H1 (cell line): ENCODE data around the gene DIPK1A. TPM values are rescaled to one million over a fixed set of nuclear protein-coding genes. Genes with fewer than 3 reads are reported as not detected.

Experiments used
- CTCF ChIA-PET: fragments of 300-600 bp; sonication (Branson Sonifier 250); formaldehyde crosslinking; loops from one replicate; lab custom pipeline; 2021; ENCODE audit not compliant: partially characterized antibody; lab: Charles Lee
- POLR2A ChIA-PET: fragments of 300-600 bp; sonication (Branson Sonifier 250); formaldehyde crosslinking; loops from one replicate; lab custom pipeline; 2021; ENCODE audit warnings: inconsistent platforms; ENCODE audit not compliant: partially characterized antibody; lab: Charles Lee
- DNase-seq, 2 experiments: peaks; one replicate each; pipeline versions ENCODE4 v3.0.0 to v3.0.0-alpha.2; 2010 to 2022; ENCODE audit warnings: low spot score in 2 of 2, low read depth in 1 of 2, mixed read lengths in 1 of 2
- FAIRE-seq: peaks from 2 replicates; lab custom pipeline; 2011; peaks lifted over from hg19 to GRCh38; lab: Jason Lieb, UNC
- H2AFZ ChIP-seq: 2 replicates; pipeline ENCODE4 v1.8.1; 2012; ENCODE audit warnings: low read length, inconsistent platforms
- H2AK5ac ChIP-seq: 2 replicates; pipeline ENCODE4 v1.6.1; 2013; ENCODE audit warnings: low read depth, low read length
- H2BK120ac ChIP-seq: replicated peaks from 2 replicates; pipeline ENCODE3; 2013; ENCODE audit warnings: low read depth, low read length, inconsistent platforms
- H2BK12ac ChIP-seq: 2 replicates; pipeline ENCODE4 v1.6.1; 2013; ENCODE audit warnings: low read depth, low read length
- H2BK15ac ChIP-seq: 2 replicates; pipeline ENCODE4 v1.6.1; 2013; ENCODE audit warnings: low read length
- H2BK20ac ChIP-seq: 2 replicates; pipeline ENCODE4 v1.6.1; 2013; ENCODE audit warnings: low read length
- H2BK5ac ChIP-seq: 2 replicates; pipeline ENCODE4 v1.6.1; 2013; ENCODE audit warnings: low read depth, low read length
- H3K14ac ChIP-seq: 2 replicates; pipeline ENCODE4 v1.6.1; 2013; ENCODE audit warnings: inconsistent platforms; ENCODE audit not compliant: insufficient read length
- H3K18ac ChIP-seq: 2 replicates; pipeline ENCODE4 v1.6.1; 2013; ENCODE audit warnings: low read length; ENCODE audit errors: extremely low read depth
- H3K23ac ChIP-seq: 2 replicates; pipeline ENCODE4 v1.6.1; 2013; ENCODE audit warnings: inconsistent platforms; ENCODE audit not compliant: insufficient read length
- H3K23me2 ChIP-seq: 2 replicates; pipeline ENCODE4 v1.6.1; 2013; ENCODE audit warnings: low read depth, low read length
- H3K27ac ChIP-seq: 2 replicates; pipeline ENCODE4 v1.6.1; 2011; ENCODE audit warnings: low read depth, low read length, inconsistent platforms
- H3K27me3 ChIP-seq, 4 experiments: replicated peaks in 1 of 4; 1 replicate in 1 of 4; 2 replicates in 3 of 4; pipeline versions ENCODE4 v1.6.1 to v1.8.1; 2011 to 2013; ENCODE audit warnings: low read length in 3 of 4, mild to moderate bottlenecking in 3 of 4, inconsistent platforms in 2 of 4, mixed read lengths in 2 of 4, moderate library complexity in 1 of 4; ENCODE audit not compliant: control insufficient read depth in 3 of 4, insufficient read depth in 3 of 4; ENCODE audit errors: extremely low read depth in 1 of 4
- H3K36me3 ChIP-seq, 4 experiments: 2 replicates each; pipeline versions ENCODE4 v1.6.1 to v1.8.1; 2011 to 2013; ENCODE audit warnings: mild to moderate bottlenecking in 4 of 4, low read length in 3 of 4, moderate library complexity in 2 of 4, control low read depth in 1 of 4, inconsistent platforms in 1 of 4; ENCODE audit not compliant: insufficient read depth in 4 of 4, control insufficient read depth in 2 of 4
- H3K4ac ChIP-seq: replicated peaks from 2 replicates; pipeline ENCODE3; 2013; ENCODE audit warnings: low read length, low read depth, mixed read lengths, inconsistent platforms; ENCODE audit not compliant: insufficient read length
- H3K4me1 ChIP-seq, 4 experiments: replicated peaks in 1 of 4; 1 replicate in 1 of 4; 2 replicates in 3 of 4; pipeline versions ENCODE4 v1.6.1 to v1.8.1; 2011 to 2013; ENCODE audit warnings: low read length in 3 of 4, inconsistent platforms in 2 of 4, mixed read lengths in 1 of 4; ENCODE audit not compliant: insufficient read depth in 4 of 4, control insufficient read depth in 3 of 4
- H3K4me2 ChIP-seq, 2 experiments: 2 replicates each; pipeline versions ENCODE4 v1.6.1 to v1.8.1; 2011 to 2013; ENCODE audit warnings: low read depth in 2 of 2, low read length in 2 of 2, control low read depth in 1 of 2, inconsistent platforms in 1 of 2, mild to moderate bottlenecking in 1 of 2; ENCODE audit not compliant: insufficient read depth in 1 of 2
- H3K4me3 ChIP-seq, 4 experiments: fragments of 200-600, 300-600 bp in 1 of 4; sonication (generic), shearing (Covaris generic), sonication (Bioruptor Twin) in 1 of 4; 2 replicates each; pipeline versions ENCODE4 v1.5.1 to v1.8.1; 2011 to 2016; ENCODE audit warnings: low read length in 4 of 4, low read depth in 3 of 4, control low read depth in 2 of 4, inconsistent platforms in 2 of 4, mild to moderate bottlenecking in 2 of 4, mixed read lengths in 1 of 4, moderate library complexity in 1 of 4; ENCODE audit not compliant: insufficient read depth in 2 of 4; ENCODE audit errors: extremely low read depth in 1 of 4
- H3K56ac ChIP-seq: replicated peaks from 2 replicates; pipeline ENCODE3; 2013; ENCODE audit warnings: low read depth, mild to moderate bottlenecking, mixed read lengths, low read length, inconsistent platforms; ENCODE audit not compliant: insufficient read length
- H3K79me1 ChIP-seq: 2 replicates; pipeline ENCODE4 v1.6.1; 2013; ENCODE audit warnings: low read depth, low read length, control low read depth
- H3K79me2 ChIP-seq, 2 experiments: 2 replicates each; pipeline versions ENCODE4 v1.6.1 to v1.8.1; 2012 to 2013; ENCODE audit warnings: low read length in 2 of 2, mild to moderate bottlenecking in 2 of 2, inconsistent platforms in 1 of 2; ENCODE audit not compliant: insufficient read depth in 2 of 2, control insufficient read depth in 1 of 2
- H3K9ac ChIP-seq, 4 experiments: replicated peaks in 1 of 4; 1 replicate in 1 of 4; 2 replicates in 3 of 4; pipeline versions ENCODE4 v1.6.1 to v1.8.1; 2011 to 2013; ENCODE audit warnings: low read depth in 3 of 4, low read length in 3 of 4, control low read depth in 2 of 4, mild to moderate bottlenecking in 2 of 4, moderate library complexity in 2 of 4, inconsistent platforms in 1 of 4; ENCODE audit errors: extremely low read depth in 1 of 4
- H3K9me3 ChIP-seq, 2 experiments: 2 replicates each; pipeline versions ENCODE4 v1.6.1 to v1.8.1; 2012 to 2013; ENCODE audit warnings: mild to moderate bottlenecking in 2 of 2, moderate library complexity in 2 of 2, control low read depth in 1 of 2, inconsistent platforms in 1 of 2, low read depth in 1 of 2, low read length in 1 of 2, mixed read lengths in 1 of 2; ENCODE audit not compliant: insufficient read depth in 2 of 2
- H4K20me1 ChIP-seq, 2 experiments: replicated peaks in 1 of 2; 2 replicates each; pipeline versions ENCODE3 to v1.8.1; 2011 to 2013; ENCODE audit warnings: inconsistent platforms in 2 of 2, low read length in 2 of 2, mild to moderate bottlenecking in 1 of 2; ENCODE audit not compliant: insufficient read depth in 2 of 2, control insufficient read depth in 1 of 2
- H4K5ac ChIP-seq: 2 replicates; pipeline ENCODE4 v1.6.1; 2013; ENCODE audit warnings: low read length, low read depth, mixed read lengths, inconsistent platforms; ENCODE audit not compliant: insufficient read length
- H4K8ac ChIP-seq: 2 replicates; pipeline ENCODE4 v1.8.0; 2013; ENCODE audit warnings: mild to moderate bottlenecking, moderate library complexity, low read length, inconsistent platforms; ENCODE audit not compliant: insufficient read depth; ENCODE audit errors: extremely low read depth
- H4K91ac ChIP-seq: replicated peaks from 2 replicates; pipeline ENCODE3; 2013; ENCODE audit warnings: low read length, mixed read lengths, inconsistent platforms; ENCODE audit not compliant: insufficient read length
- WGBS, 2 experiments: shearing (Covaris generic) in 1 of 2; methylation state at CpG; one replicate each; pipeline versions ENCODE4 v1.1.6 to v1.1.7; 2013 to 2015; ENCODE audit warnings: low lambda C conversion rate in 2 of 2, mixed read lengths in 2 of 2, inconsistent platforms in 1 of 2, low coverage in 1 of 2, missing lambda C conversion rate in 1 of 2; ENCODE audit not compliant: insufficient replicate concordance in 2 of 2, insufficient coverage in 1 of 2, insufficient read length in 1 of 2; ENCODE audit errors: extremely low coverage in 1 of 2, missing lambda C conversion rate in 1 of 2; 5-methylcytosine and 5-hydroxymethylcytosine counted together
- polyA plus RNA-seq, 7 experiments: library from polyadenylated mRNA; depleted of rRNA in 3 of 7; stranded (reverse) in 5 of 7; unstranded in 2 of 7; fragments of >200 nt in 5 of 7; fragments of 200-250 nt in 2 of 7; gene quantifications; 1 replicate in 5 of 7; 2 replicates in 1 of 7; 4 replicates in 1 of 7; pipeline versions ENCODE4 v1.2.1 to v1.2.3, GENCODE V29; 2011 to 2013; ENCODE audit warnings: missing spikeins in 2 of 7, mixed read lengths in 2 of 7
- total RNA-seq: library from RNA; stranded (reverse); fragmentation: NEBNext Ultra II Directional; extraction: Animal tissue kit (Norgen Biotek cat#: 25700); gene quantifications from 2 replicates; pipeline ENCODE4 v1.2.1, GENCODE V29; 2021

The DIPK1A gene
- total and polyA plus RNA-seq, 2 of the 8 experiments (the other 6 are each of a cell fraction or from before 2014, with no cell fraction given) = 2.5 to 5.0 TPM

DNA sequence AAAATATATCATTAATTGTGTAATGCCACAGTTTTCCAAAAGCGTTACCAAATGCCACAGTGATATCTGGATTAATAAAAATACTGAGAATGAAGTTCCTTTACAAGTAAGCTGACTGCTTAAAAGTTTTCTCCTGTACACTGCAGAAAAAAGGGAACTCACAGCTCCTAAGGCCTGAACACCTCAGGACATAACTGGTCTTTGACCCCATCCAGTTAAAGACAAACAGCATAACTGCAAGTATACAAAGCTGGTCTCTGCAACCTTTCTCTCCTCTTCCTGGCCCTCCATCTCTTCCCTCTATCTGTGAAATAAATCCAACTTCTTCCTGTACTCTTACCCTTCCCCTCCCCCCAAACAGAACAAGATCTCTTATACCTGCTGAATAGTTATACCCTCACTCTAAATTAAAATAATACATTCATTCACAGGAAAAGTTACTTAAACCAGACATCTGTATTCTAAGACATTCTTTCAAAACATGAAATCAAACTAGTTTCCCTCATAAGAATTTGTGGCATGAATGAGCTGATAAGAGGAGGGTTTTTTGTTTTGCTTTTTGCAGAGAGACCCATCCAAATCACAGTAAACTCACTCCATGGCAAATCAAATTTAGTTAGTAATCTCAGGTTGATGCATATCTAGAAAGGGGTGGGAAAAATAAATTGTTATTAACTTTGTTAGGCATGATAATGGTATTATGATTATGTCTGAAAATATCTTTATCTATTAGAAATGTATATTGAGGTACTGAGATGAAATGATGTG, 2.9 kb downstream of the DIPK1A start:
- H4K5ac ChIP-seq = no peak overlapping the region
- H2BK20ac ChIP-seq = no peak overlapping the region
- H2BK12ac ChIP-seq = no peak overlapping the region
- H3K27ac ChIP-seq = no peak overlapping the region
- H2BK5ac ChIP-seq = no peak overlapping the region
- H3K56ac ChIP-seq = no peak overlapping the region
- no peaks in the 10 kb centered on the region for H3K36me3 ChIP-seq
- no peak overlapping the region for H3K18ac ChIP-seq
- H3K27me3 ChIP-seq = peaks cover 0 to 7% (median 2%) of the 10 kb centered on the region in 4 experiments; a peak in 4 of 7 replicates
- ChIA-PET POLR2A (interaction anchor here (1.5 to 1.6 kb wide), 2 partner anchors 120 to 126 kb away, joined by 4 to 6 read pairs; partner anchors contain the start of gene MTF2), CTCF (interaction anchor here (1.4 to 6.9 kb wide), 6 partner anchors 13 to 126 kb away, joined by 5 to 61 read pairs (median 12); partner anchors contain the start of gene RPL5)
- H3K79me2 ChIP-seq = no peaks in the 10 kb centered on the region
- H2BK120ac ChIP-seq = no peak overlapping the region
- H3K23ac ChIP-seq = no peak overlapping the region
- H3K4me3 ChIP-seq = no peak overlapping the region
- no peak for DNase-seq
- H2AK5ac ChIP-seq = no peak overlapping the region
- WGBS, 2 experiments = 100% methylated on average over 1 of the region's 1 CpG; no CpG with 5 or more reads in 1 of the 2 experiments
- H2BK15ac ChIP-seq = no peak overlapping the region
- H3K23me2 ChIP-seq = peaks cover 11% of the 10 kb centered on the region
- H3K4me2 ChIP-seq = no peak overlapping the region
- H4K91ac ChIP-seq = no peak overlapping the region
- H3K79me1 ChIP-seq = no peaks in the 10 kb centered on the region
- no peak overlapping the region for H3K14ac ChIP-seq
- no peaks in the 10 kb centered on the region for H3K9me3 ChIP-seq
- no peak overlapping the region for H3K9ac ChIP-seq
- FAIRE-seq = no peak
- H3K4me1 ChIP-seq = peaks cover 0 to 4% (median 1%) of the 10 kb centered on the region in 4 experiments; a peak in 4 of 7 replicates
- no peak overlapping the region for H4K8ac ChIP-seq
- no peak overlapping the region for H3K4ac ChIP-seq
- H4K20me1 ChIP-seq = no peaks in the 10 kb centered on the region
- no peak overlapping the region for H2AFZ ChIP-seq
